ENCODE measurements around the gene CASKIN1. TPM values are rescaled to one million over a fixed set of nuclear protein-coding genes. Genes with fewer than 3 reads are reported as not detected.

The CASKIN1 gene
- total RNA-seq, 1 donor from 2014 or later: 2.4 TPM

- Mint-ChIP-seq H3K4me1 (ENCODE audit: unreplicated experiment) (no peaks in the 10 kb centered on the region), H3K27ac (ENCODE audit: unreplicated experiment) (no peak overlapping the region), H3K9me3 (ENCODE audit: unreplicated experiment) (no peaks in the 10 kb centered on the region), H3K36me3 (ENCODE audit: low read depth, unreplicated experiment) (no peaks in the 10 kb centered on the region), H3K4me3 (ENCODE audit: unreplicated experiment) (no peak overlapping the region), H3K27me3 (ENCODE audit: unreplicated experiment) (peaks cover 9% of the 10 kb centered on the region)
- no peak for DNase-seq (ENCODE audit: low spot score)
- TF ChIP-seq, protein P1, sequence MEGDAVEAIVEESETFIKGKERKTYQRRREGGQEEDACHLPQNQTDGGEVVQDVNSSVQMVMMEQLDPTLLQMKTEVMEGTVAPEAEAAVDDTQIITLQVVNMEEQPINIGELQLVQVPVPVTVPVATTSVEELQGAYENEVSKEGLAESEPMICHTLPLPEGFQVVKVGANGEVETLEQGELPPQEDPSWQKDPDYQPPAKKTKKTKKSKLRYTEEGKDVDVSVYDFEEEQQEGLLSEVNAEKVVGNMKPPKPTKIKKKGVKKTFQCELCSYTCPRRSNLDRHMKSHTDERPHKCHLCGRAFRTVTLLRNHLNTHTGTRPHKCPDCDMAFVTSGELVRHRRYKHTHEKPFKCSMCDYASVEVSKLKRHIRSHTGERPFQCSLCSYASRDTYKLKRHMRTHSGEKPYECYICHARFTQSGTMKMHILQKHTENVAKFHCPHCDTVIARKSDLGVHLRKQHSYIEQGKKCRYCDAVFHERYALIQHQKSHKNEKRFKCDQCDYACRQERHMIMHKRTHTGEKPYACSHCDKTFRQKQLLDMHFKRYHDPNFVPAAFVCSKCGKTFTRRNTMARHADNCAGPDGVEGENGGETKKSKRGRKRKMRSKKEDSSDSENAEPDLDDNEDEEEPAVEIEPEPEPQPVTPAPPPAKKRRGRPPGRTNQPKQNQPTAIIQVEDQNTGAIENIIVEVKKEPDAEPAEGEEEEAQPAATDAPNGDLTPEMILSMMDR (IDR thresholded peaks at IDR 0.05; ENCODE audit: unreplicated experiment): no peak
These were observed 38.8 kb upstream of the CASKIN1 start for GRCh38 chr16:2235234-2235651.

DNA sequence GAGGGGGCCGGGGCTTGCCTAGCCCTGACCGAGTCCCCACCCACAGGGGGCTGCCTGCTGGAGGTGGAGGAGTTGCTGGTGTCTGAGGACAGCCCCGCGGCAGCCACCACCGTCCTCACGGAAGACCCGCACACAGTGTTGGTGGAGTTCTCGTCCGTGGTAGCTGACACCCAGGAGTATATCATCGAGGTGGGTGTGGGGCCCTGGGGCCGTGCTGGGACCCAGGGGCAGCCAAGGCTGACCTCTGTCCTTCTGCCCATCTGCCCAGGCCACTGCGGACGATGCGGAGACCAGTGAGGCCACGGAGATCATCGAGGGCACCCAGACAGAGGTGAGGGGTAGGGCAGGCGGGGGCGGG is 38.4 kb upstream of the CASKIN1 start:
- TF ChIP-seq, protein P1 (IDR thresholded peaks at IDR 0.05; ENCODE audit: unreplicated experiment): no peak
- H3K4me3 Mint-ChIP-seq (ENCODE audit: unreplicated experiment): no peak overlapping the region
- no peaks in the 10 kb centered on the region for H3K4me1 Mint-ChIP-seq (ENCODE audit: unreplicated experiment)
- H3K36me3 Mint-ChIP-seq (ENCODE audit: low read depth, unreplicated experiment): no peaks in the 10 kb centered on the region
- DNase-seq (ENCODE audit: low spot score): no peak
- H3K27ac Mint-ChIP-seq (ENCODE audit: unreplicated experiment): no peak overlapping the region
- peaks cover 9% of the 10 kb centered on the region for H3K27me3 Mint-ChIP-seq (ENCODE audit: unreplicated experiment)
- no peaks in the 10 kb centered on the region for H3K9me3 Mint-ChIP-seq (ENCODE audit: unreplicated experiment)

- Mint-ChIP-seq H3K9me3 (ENCODE audit: unreplicated experiment) (no peaks in the 10 kb centered on the region), H3K4me1 (ENCODE audit: unreplicated experiment) (no peaks in the 10 kb centered on the region), H3K4me3 (ENCODE audit: unreplicated experiment) (no peak overlapping the region), H3K27me3 (ENCODE audit: unreplicated experiment) (peaks cover 9% of the 10 kb centered on the region), H3K27ac (ENCODE audit: unreplicated experiment) (no peak overlapping the region), H3K36me3 (ENCODE audit: low read depth, unreplicated experiment) (no peaks in the 10 kb centered on the region)
- DNase-seq (ENCODE audit: low spot score): no peak
- TF ChIP-seq, protein P1 (IDR thresholded peaks at IDR 0.05; ENCODE audit: unreplicated experiment): no peak
These were observed 37.7 kb upstream of the CASKIN1 start for GRCh38 chr16:2233872-2234812.

DNA sequence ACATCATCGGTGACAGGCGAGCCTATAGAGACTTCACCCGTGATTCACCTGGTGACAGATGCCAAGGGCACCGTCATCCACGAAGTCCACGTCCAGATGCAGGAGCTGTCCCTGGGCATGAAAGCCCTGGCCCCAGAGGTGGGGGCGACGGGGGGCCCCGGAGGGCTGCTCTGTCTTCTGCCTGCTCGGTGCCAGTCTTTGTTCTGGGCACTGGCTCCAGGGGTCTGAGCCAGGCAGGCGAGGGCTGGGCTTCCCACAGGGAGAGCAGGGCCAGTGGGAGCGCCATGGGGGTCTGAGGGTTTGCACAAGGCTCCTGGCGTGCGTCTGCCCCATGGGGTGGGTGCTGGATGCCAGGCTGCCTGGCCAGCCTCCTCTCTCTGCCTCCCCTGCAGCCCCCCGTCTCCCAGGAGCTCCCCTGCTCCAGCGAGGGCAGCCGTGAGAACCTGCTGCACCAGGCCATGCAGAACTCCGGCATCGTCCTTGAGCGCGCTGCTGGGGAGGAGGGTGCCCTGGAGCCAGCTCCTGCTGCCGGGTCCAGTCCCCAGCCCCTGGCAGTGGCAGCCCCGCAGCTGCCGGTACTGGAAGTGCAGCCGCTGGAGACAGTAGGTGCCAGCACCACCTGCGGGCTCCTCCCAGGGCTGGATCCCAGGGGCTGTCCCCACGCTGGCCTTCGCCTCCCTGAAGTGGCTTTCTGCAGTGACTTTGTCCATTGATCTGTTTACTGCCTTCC is 36.8 kb upstream of the CASKIN1 start:
- DNase-seq (ENCODE audit: low spot score): no peak
- TF ChIP-seq, protein P1 (IDR thresholded peaks at IDR 0.05; ENCODE audit: unreplicated experiment): no peak
- peaks cover 8% of the 10 kb centered on the region for H3K27me3 Mint-ChIP-seq (ENCODE audit: unreplicated experiment)
- no peak overlapping the region for H3K27ac Mint-ChIP-seq (ENCODE audit: unreplicated experiment)
- no peaks in the 10 kb centered on the region for H3K4me1 Mint-ChIP-seq (ENCODE audit: unreplicated experiment)
- no peaks in the 10 kb centered on the region for H3K36me3 Mint-ChIP-seq (ENCODE audit: low read depth, unreplicated experiment)
- H3K4me3 Mint-ChIP-seq (ENCODE audit: unreplicated experiment): no peak overlapping the region
- no peaks in the 10 kb centered on the region for H3K9me3 Mint-ChIP-seq (ENCODE audit: unreplicated experiment)

Measured in endothelial cell (in vitro differentiated cells).